Neural progenitor cell (in vitro differentiated cells): ENCODE results near the gene UBE3C. TPM values are rescaled to one million over a fixed set of nuclear protein-coding genes. Genes with fewer than 3 reads are reported as not detected.

Experiments
- DNase-seq: peaks from one replicate; pipeline ENCODE4 v3.0.0-alpha.2; 2016; ENCODE audit warnings: low spot score
- H2AFZ ChIP-seq: fragments of 200-600 bp; sonication (generic); replicated peaks from 2 replicates; pipeline ENCODE4 v1.6.1; 2016; ENCODE audit warnings: antibody characterized with exemption
- H3F3A ChIP-seq: fragments of 200-600 bp; sonication (generic); 2 replicates; pipeline ENCODE4 v1.6.1; 2016; ENCODE audit warnings: antibody characterized with exemption, low read depth
- H3K27ac ChIP-seq: fragments of 200-600 bp; sonication (generic); 2 replicates; pipeline ENCODE4 v1.5.1; 2016; ENCODE audit warnings: mild to moderate bottlenecking
- H3K27me3 ChIP-seq: fragments of 200-600 bp; sonication (generic); 2 replicates; pipeline ENCODE4 v1.6.1; 2016; ENCODE audit warnings: mild to moderate bottlenecking, moderate library complexity
- H3K36me3 ChIP-seq: fragments of 200-600 bp; sonication (generic); 2 replicates; pipeline ENCODE4 v1.5.1; 2016
- H3K4me1 ChIP-seq: fragments of 200-600 bp; sonication (generic); 2 replicates; pipeline ENCODE4 v1.6.1; 2016; ENCODE audit warnings: mixed run types
- H3K4me2 ChIP-seq: fragments of 200-600 bp; sonication (generic); 2 replicates; pipeline ENCODE4 v1.6.1; 2016
- H3K4me3 ChIP-seq: fragments of 200-600 bp; sonication (generic); 2 replicates; pipeline ENCODE4 v1.5.1; 2016
- H3K79me2 ChIP-seq: fragments of 200-600 bp; sonication (generic); 2 replicates; pipeline ENCODE4 v1.6.1; 2016; ENCODE audit warnings: low read depth
- H3K9ac ChIP-seq: fragments of 200-600 bp; sonication (generic); 2 replicates; pipeline ENCODE4 v1.6.1; 2016
- H3K9me3 ChIP-seq: fragments of 200-600 bp; sonication (generic); 2 replicates; pipeline ENCODE4 v1.5.1; 2016; ENCODE audit warnings: low read depth
- H4K20me1 ChIP-seq: fragments of 200-600 bp; sonication (generic); 2 replicates; pipeline ENCODE4 v1.6.1; 2016; ENCODE audit warnings: low read depth
- H3K27ac Mint-ChIP-seq: 3 replicates; pipeline ENCODE4 v1.8.0; 2021; ENCODE audit warnings: mixed read lengths
- H3K27me3 Mint-ChIP-seq: 2 replicates; pipeline ENCODE4 v1.8.0; 2022; ENCODE audit warnings: low read depth, mild to moderate bottlenecking, inconsistent platforms, moderate library complexity, mixed read lengths; ENCODE audit not compliant: insufficient read depth
- H3K36me3 Mint-ChIP-seq: 3 replicates; pipeline ENCODE4 v1.8.0; 2021; ENCODE audit warnings: mixed read lengths
- H3K4me1 Mint-ChIP-seq: 3 replicates; pipeline ENCODE4 v1.8.0; 2021; ENCODE audit warnings: mixed read lengths
- H3K4me3 Mint-ChIP-seq: 3 replicates; pipeline ENCODE4 v1.8.0; 2021; ENCODE audit warnings: mild to moderate bottlenecking, moderate library complexity, mixed read lengths
- H3K9me3 Mint-ChIP-seq: 3 replicates; pipeline ENCODE4 v1.8.0; 2020; ENCODE audit warnings: mixed read lengths
- CTCF ChIP-seq: fragments of 200-600 bp; sonication (generic); IDR thresholded peaks from 2 replicates; pipeline ENCODE4 v1.5.1; 2017; ENCODE audit warnings: antibody characterized with exemption, mild to moderate bottlenecking
- EZH2 ChIP-seq: fragments of 200-600 bp; sonication (generic); IDR thresholded peaks from 2 replicates; pipeline ENCODE4 v1.6.1; 2017; ENCODE audit warnings: antibody characterized with exemption, mild to moderate bottlenecking, moderate library complexity
- EZH2phosphoT487 ChIP-seq: fragments of 200-600 bp; sonication (generic); IDR thresholded peaks from 2 replicates; pipeline ENCODE4 v1.6.1; 2017; ENCODE audit warnings: antibody characterized with exemption
- total RNA-seq: library from RNA; depleted of rRNA; stranded (reverse); fragments of >200 nt; gene quantifications from 2 replicates; pipeline ENCODE4 v1.2.3, GENCODE V29; 2015; ENCODE audit warnings: low replicate concordance

UBE3C gene
- total RNA-seq, 1 donor from 2014 or later = 65.9 TPM

- no peak overlapping the region for H3K27ac ChIP-seq
- no peak overlapping the region for H3K27ac Mint-ChIP-seq
- no peaks in the 10 kb centered on the region for H3K9me3 ChIP-seq
- H3K36me3 ChIP-seq = no peaks in the 10 kb centered on the region
- no peaks in the 10 kb centered on the region for H3K27me3 Mint-ChIP-seq
- H3K4me3 Mint-ChIP-seq = no peak overlapping the region
- H3K79me2 ChIP-seq = no peaks in the 10 kb centered on the region
- H4K20me1 ChIP-seq = no peaks in the 10 kb centered on the region
- no peak for DNase-seq
- no peak overlapping the region for H2AFZ ChIP-seq
- H3K4me1 ChIP-seq = no peaks in the 10 kb centered on the region
- TF ChIP-seq EZH2phosphoT487 (no peak), CTCF (no peak), EZH2 (no peak)
- H3K9me3 Mint-ChIP-seq = no peaks in the 10 kb centered on the region
- no peaks in the 10 kb centered on the region for H3F3A ChIP-seq
- no peak overlapping the region for H3K4me3 ChIP-seq
- no peaks in the 10 kb centered on the region for H3K27me3 ChIP-seq
- no peak overlapping the region for H3K9ac ChIP-seq
- H3K36me3 Mint-ChIP-seq = peaks cover 51% of the 10 kb centered on the region
- H3K4me2 ChIP-seq = no peak overlapping the region
- peaks cover 3% of the 10 kb centered on the region for H3K4me1 Mint-ChIP-seq
Observed at GRCh38 chr7:157235357-157236333, 96.9 kb downstream of the UBE3C start.

DNA sequence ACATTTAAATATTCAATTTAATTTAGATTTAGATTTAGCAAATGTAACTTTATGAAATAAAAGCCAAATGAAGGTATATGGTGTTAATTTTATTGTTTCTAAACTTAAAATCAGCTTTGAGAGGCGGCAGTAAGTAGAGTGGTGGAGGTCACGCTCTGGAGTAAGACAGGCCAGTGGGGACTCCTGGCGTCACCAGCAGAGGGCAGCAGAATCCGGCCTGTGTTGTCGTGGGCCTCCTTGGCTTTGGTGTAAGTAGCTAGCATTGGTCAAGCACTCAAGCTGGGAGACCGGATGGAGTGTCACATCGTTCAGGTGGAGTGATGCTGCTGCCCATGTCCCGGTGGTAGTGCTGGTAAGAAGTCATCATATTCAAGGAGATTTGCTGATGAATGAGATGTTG, 99.4 kb downstream of the UBE3C start:
- no peaks in the 10 kb centered on the region for H4K20me1 ChIP-seq
- Mint-ChIP-seq H3K27ac (no peak overlapping the region), H3K36me3 (peaks cover 40% of the 10 kb centered on the region), H3K4me3 (no peak overlapping the region), H3K9me3 (no peaks in the 10 kb centered on the region), H3K27me3 (no peaks in the 10 kb centered on the region), H3K4me1 (no peaks in the 10 kb centered on the region)
- H3K27me3 ChIP-seq = no peaks in the 10 kb centered on the region
- H3K36me3 ChIP-seq = no peaks in the 10 kb centered on the region
- no peak for TF ChIP-seq EZH2phosphoT487
- TF ChIP-seq EZH2 = no peak
- peak; percentile 29 for TF ChIP-seq CTCF
- no peaks in the 10 kb centered on the region for H3K79me2 ChIP-seq
- no peaks in the 10 kb centered on the region for H3F3A ChIP-seq
- no peak overlapping the region for H2AFZ ChIP-seq
- no peak overlapping the region for H3K9ac ChIP-seq
- no peak overlapping the region for H3K4me3 ChIP-seq
- H3K9me3 ChIP-seq = no peaks in the 10 kb centered on the region
- no peak overlapping the region for H3K27ac ChIP-seq
- no peaks in the 10 kb centered on the region for H3K4me1 ChIP-seq
- no peak for DNase-seq
- H3K4me2 ChIP-seq = no peak overlapping the region

DNA sequence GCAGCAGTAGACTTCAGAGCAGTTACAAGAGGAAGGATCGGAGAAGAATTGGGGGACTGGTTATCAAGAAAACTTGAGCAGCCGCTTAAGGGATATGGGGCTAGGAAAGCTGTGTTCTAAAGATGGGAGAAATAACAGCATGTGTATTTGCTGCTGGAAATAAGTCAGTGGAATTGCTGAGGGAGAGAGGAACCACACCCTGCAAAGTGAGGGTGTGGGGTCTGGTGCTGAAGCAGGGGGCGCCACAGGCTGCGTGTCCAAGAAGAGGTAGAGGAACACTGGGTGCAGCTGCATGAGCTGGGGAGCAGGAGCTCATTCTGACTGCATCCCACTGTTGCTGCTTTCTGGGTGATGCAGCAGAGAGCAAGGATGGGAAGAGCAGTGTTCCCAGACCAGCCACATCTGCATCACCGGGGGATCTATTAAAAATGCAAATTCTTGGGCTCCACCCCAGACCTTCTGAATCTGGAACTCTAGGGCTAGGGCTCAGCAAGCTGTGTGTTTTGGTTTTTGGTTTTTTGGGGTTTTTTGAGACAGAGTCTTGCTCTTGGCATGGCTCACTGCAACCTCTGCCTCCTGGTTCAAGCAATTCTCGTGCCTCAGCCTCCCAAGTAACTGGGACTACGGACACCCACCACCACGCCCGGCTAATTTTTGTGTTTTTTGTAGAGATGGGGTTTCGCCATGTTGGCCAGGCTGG, 101.0 kb downstream of the UBE3C start:
- H3F3A ChIP-seq = no peaks in the 10 kb centered on the region
- no peaks in the 10 kb centered on the region for H3K36me3 ChIP-seq
- H3K4me2 ChIP-seq = no peak overlapping the region
- H2AFZ ChIP-seq = no peak overlapping the region
- H3K9ac ChIP-seq = no peak overlapping the region
- H3K9me3 ChIP-seq = no peaks in the 10 kb centered on the region
- Mint-ChIP-seq H3K9me3 (no peaks in the 10 kb centered on the region), H3K4me3 (no peak overlapping the region), H3K4me1 (no peaks in the 10 kb centered on the region), H3K27me3 (no peaks in the 10 kb centered on the region), H3K36me3 (peaks cover 37% of the 10 kb centered on the region), H3K27ac (no peak overlapping the region)
- H3K4me3 ChIP-seq = no peak overlapping the region
- no peak for TF ChIP-seq EZH2phosphoT487
- TF ChIP-seq EZH2 = no peak
- no peak for TF ChIP-seq CTCF
- H3K79me2 ChIP-seq = no peaks in the 10 kb centered on the region
- no peaks in the 10 kb centered on the region for H3K4me1 ChIP-seq
- DNase-seq = no peak
- no peaks in the 10 kb centered on the region for H3K27me3 ChIP-seq
- no peak overlapping the region for H3K27ac ChIP-seq
- H4K20me1 ChIP-seq = no peaks in the 10 kb centered on the region
